ENCODE data around the gene LASP1.
"Not testable (repeated sequence)": the region's sequence is repeated elsewhere in the genome, so short reads cannot be mapped to it uniquely, and the experiment has no call there.

Gene LASP1

DNA sequence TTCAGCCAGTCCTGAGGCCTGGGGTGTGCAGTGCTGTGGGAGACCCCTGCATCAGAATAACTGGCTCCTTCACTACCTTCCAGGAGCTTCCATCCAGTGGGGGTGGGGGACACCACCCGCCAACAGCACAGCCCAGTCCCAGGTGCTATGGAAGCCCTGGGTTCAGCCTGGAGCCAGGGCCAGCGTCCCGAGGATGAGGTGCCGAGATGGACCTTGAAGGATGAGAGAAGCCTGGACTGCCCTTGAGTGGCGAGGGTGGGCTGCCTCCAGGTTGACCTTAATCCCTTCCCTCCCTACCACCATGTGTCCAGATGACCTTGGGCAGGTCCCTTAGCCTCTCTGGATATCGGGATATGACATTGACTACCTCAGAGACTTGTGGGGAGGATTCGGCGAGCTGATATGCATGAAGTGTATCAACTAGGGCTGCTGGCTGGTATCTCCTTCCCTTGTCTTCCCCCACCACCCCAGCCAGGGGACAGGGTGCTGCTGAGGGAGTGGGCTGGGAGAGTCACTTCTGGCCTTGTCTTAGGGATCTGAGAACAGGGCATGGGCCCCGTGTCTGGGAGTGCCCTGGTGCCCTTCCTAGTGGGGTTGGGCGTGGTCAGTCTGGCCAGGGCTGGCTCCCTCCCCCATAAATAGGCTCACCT is 41.3 kb downstream of the LASP1 start:
- DNase-seq, result no peak

DNA sequence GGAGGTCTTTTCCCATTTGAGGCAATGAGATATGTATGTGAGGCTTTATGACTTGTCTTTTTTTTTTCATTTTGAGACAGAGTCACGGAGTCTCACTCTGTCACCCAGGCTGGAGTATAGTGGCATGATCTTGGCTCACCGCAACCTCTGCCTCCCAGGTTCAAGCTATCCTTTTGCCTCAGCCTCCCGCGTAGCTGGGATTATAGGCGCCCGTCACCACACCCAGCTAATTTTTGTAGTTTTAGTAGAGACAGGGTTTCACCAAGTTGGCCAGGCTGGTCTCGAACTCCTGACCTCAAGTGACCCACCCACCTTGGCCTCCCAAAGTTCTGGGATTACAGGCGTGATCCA is 41.8 kb downstream of the LASP1 start:
- not testable (repeated sequence) for DNase-seq

DNA sequence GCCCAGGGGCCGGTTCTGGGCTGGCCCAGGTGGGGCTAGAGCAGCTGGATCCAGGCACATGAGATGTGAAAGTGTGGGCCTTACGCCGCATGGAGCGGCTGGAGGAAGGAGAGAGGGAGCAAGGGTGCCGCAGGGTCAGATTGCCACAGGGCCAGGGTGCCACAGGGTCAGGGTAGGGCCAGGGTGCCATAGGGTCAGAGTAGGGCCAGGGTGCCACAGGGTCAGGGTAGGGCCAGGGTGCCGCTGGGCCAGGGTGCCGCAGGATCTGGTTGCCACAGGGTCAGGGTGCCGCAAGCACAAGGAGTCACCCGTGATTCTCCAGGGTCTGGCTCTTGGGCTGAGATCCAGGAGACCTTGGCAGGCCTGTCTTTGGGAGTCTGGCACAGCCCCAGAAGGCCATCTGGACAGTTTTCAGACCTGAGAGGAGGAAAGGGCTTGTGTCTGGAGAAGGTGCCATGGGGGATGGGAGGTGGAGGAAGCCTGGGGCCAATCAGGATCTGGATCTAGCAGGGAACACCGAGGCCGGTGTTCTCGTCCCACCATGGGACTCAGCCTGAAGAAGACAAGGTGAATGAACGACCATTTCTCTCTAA is 42.5 kb downstream of the LASP1 start:
- no peak for DNase-seq

DNA sequence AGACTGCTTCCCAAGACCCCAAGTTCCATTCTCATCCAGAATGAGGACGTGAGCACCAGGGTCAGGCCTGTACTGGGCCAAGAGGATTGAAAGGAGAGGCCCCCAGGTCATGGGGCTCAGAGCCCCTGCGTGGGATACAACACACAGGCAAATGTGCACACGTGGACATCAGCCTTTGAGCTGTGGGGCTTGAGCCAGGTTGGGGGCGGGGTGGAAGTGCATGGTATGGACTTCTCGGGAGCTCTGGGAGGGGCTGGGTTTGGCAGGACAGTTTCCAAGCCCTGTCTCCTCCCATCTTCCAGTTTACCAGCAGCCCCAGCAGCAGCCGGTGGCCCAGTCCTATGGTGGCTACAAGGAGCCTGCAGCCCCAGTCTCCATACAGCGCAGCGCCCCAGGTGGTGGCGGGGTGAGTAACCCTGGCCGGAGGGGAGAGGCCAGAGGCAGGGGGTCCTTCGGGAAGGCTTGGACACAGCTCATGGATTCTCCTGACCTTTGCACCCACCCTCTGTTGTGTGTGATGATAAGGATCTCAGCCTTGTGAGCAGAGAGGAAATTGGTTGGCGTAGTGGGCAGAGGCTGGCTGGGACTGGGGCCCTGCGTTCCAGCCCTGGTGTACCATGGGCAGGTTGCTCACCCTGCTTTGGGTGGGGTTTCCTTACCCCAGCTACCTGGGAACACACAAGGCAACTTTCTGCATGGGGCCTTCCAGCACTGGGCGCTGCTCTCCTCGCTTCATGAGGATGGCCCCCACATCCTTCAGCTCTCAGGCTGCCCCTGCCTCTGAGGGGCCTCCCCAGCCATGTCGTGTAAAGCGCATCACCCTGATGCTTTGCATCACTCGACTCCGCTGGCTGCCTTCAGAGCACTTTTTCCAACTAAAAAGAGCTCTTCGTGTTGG is 45.1 kb downstream of the LASP1 start:
- no peak for DNase-seq

DNA sequence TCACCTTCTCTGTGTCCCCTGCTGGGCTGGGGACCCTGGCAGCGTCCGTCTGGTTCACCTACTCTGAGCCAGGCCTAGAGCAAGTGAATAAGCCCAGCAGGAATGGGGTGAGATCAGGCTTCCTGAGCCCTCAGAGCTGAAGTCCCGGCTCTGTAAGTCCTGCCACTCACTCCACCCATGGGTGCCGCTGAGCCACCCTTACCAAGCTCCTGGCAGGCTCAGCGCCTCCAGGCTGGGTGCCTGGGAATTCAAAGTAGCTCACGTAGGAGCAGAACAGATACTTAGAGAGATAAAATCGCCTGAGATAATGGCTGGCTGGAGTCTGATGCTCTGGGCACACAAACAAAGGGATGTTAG is 45.8 kb downstream of the LASP1 start:
- no peak for DNase-seq

DNA sequence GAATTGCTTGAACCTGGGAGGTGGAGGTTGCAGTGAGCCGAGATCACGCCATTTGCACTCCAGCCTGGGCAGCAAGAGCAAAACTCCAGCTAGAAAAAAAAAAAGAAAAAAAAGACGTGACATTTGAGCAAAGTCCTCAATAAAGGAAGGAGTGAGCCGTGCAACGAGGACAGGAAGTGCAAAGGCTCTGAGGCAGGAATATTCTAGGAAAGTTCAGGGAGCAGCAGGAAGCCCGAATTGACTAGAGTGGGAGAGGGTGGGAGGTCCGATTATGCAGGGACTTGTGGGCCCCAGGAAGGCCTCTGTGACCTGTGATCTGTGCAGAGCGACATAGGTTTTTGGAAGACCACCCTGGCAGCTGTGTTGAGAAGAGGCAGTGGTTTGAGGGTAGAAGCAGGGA is 46.9 kb downstream of the LASP1 start:
- no peak for DNase-seq

DNA sequence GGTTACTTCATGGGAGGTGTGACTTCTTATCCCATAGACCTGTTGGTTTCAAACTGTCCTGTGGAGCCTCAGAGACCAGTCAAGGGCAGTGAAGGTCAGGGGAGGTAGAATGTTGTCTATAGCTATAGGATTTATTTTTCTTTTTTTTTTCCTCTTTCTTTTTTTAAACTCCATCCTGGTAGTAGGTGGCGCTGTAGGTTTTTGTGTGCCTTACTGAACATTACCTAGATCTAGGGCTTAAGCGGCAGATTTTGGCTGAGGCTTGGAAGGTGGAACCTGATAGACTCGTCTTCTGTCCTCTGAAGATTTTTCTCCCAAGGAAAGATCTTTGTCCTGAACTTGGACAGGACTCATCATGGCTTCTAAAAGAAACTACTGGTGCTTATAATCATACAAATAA is 47.4 kb downstream of the LASP1 start:
- DNase-seq, result no peak

DNA sequence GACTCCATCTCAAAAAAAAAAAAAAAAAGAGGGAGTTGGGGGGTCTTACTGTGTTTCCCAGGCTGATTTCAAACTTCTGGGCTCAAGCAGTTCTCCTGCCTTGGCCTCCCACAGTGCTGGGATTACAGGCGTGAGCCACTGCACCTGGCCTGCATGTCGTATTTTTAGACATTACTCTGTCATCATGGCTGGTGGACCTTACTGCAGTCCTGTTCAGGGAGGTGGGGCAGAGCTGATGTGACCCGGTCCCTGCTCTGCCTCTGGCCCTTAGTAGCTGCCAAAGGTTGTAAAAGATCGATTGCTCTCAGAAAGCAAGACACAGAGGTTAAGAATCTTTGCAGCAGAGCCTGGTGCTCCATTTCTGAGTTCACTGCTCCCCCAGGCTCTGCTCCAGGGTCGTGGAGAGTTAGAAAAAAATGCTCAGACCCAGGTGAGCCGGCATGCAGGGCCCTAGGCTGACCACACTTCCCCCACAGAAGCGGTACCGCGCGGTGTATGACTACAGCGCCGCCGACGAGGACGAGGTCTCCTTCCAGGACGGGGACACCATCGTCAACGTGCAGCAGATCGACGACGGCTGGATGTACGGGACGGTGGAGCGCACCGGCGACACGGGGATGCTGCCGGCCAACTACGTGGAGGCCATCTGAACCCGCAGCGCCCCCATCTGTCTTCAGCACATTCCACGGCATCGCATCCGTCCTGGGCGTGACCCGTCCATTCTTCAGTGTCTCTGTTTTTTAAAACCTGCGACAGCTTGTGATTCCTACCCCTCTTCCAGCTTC is 48.5 kb downstream of the LASP1 start:
- DNase-seq, result no peak

DNA sequence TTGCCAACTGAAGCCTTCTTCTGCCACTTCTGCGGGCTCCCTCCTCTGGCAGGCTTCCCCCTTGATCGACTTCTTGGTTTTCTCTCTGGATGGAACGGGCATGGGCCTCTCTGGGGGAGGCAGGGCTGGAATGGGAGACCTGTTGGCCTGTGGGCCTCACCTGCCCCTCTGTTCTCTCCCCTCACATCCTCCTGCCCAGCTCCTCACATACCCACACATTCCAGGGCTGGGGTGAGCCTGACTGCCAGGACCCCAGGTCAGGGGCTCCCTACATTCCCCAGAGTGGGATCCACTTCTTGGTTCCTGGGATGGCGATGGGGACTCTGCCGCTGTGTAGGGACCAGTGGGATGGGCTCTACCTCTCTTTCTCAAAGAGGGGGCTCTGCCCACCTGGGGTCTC is 49.1 kb downstream of the LASP1 start:
- DNase-seq, result no peak

DNA sequence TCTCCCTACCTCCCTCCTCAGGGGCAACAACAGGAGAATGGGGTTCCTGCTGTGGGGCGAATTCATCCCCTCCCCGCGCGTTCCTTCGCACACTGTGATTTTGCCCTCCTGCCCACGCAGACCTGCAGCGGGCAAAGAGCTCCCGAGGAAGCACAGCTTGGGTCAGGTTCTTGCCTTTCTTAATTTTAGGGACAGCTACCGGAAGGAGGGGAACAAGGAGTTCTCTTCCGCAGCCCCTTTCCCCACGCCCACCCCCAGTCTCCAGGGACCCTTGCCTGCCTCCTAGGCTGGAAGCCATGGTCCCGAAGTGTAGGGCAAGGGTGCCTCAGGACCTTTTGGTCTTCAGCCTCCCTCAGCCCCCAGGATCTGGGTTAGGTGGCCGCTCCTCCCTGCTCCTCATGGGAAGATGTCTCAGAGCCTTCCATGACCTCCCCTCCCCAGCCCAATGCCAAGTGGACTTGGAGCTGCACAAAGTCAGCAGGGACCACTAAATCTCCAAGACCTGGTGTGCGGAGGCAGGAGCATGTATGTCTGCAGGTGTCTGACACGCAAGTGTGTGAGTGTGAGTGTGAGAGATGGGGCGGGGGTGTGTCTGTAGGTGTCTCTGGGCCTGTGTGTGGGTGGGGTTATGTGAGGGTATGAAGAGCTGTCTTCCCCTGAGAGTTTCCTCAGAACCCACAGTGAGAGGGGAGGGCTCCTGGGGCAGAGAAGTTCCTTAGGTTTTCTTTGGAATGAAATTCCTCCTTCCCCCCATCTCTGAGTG is 49.6 kb downstream of the LASP1 start:
- DNase-seq, result no peak

DNA sequence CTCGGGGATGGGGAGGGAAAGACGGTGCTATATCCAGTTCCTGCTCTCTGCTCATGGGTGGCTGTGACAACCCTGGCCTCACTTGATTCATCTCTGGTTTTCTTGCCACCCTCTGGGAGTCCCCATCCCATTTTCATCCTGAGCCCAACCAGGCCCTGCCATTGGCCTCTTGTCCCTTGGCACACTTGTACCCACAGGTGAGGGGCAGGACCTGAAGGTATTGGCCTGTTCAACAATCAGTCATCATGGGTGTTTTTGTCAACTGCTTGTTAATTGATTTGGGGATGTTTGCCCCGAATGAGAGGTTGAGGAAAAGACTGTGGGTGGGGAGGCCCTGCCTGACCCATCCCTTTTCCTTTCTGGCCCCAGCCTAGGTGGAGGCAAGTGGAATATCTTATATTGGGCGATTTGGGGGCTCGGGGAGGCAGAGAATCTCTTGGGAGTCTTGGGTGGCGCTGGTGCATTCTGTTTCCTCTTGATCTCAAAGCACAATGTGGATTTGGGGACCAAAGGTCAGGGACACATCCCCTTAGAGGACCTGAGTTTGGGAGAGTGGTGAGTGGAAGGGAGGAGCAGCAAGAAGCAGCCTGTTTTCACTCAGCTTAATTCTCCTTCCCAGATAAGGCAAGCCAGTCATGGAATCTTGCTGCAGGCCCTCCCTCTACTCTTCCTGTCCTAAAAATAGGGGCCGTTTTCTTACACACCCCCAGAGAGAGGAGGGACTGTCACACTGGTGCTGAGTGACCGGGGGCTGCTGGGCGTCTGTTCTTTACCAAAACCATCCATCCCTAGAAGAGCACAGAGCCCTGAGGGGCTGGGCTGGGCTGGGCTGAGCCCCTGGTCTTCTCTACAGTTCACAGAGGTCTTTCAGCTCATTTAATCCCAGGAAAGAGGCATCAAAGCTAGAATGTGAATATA is 50.8 kb downstream of the LASP1 start:
- no peak for DNase-seq

DNA sequence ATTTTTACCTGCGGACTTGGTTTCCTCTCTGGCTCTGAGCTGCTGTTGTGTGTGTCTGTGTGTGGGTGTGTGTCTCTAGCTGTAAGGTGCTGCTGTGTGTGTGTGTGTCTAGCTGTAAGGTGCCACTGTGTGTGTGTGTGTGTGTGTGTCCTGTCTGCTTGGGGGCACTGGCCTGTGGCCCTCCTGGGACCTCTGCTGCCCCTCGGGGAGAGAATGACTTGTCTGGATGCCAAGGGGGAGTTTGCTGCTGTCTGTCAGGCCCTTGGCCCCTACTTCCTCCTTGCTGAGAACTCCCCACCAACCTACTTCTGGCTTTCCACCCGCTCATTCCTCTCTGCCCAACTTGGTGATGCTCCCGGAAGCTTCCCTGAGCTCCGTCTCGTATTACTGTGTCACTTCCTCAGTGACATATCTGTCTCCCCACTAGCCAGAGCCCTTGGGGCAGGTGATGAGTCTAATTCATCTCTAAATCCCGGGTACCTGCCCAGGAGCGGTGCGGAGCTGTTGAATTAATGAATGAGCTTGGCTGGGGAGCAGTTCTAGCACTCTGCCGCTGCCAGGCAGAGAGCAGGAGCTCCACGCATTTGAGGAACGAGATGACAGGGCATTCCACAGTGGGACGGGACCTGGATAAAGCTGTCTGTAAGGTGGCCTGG is 52.0 kb downstream of the LASP1 start:
- no peak for DNase-seq

DNA sequence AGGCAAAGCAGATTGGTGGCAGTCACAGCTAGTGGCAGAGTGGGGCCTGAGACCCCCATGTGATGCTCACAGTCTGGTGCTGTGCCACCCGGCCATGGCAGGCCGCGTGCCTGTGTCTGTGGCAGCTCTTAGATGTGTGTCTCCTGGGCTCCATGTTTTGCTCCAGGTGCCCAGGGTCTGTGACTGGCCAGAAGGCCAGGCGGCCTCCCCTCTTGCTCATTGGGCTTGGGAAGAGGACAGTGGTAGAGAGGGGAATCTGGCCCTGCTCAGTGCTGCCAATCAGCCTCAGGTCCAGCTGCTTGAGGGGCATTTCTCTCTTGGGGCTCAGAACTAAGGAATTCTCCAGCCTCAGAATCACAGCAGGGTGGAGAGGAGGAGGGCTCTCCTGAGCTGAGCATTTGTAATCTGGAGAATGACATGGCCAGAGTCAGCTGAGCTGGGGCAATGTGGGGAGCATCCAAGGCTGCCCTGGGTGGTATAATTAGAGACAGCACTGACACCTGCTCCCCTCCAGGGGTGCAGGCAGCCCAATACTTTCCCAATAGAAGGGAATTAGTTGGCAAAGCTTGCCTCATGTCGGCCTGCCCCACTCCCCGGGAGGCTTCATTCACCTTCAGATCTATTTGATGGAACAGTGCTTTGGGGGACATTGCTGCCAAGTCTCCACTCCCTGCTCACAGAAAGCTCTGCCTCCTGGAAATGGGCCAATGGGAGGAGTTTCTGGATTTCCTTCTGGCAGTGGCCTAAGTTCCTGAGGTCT is 52.9 kb downstream of the LASP1 start:
- no peak for DNase-seq

DNA sequence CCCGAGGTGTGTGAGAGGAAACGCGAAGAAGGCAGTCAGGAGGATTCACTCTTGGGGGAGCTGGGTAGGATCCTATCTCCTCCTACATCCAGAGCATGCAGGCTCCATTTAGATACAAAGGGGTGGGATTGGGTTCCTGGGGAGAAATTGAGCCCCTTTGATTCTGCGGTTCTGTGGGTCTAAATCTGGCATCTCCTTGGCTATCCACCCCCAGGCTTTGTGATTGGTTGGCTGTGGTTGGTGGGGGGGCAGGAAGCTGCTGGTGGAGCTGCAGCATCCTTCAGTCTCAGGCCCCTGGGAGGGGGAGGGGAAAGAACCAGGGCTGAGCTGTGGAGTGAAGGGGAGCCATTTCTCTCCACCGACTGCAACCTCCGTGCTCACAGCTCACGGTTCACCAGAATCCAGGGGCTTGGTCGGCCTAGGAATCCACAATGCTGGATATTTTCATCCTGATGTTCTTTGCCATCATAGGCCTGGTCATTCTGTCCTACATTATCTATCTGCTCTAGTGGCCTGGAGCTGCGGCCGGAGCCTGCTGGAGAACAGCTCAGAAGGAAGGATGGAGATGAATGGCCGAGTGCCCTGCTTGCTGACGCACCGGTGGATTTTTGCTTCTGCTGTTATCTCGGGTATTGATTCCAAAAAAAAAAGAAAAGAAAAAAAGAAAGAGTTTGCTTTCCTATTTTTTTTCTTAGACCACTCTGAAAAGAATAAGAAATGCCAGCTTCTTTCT is 55.6 kb downstream of the LASP1 start, which contains the start of gene LASP1NB:
Gene LASP1NB (plus strand): TSS at position 352 of the 733 bp plus-strand sequence.
- DNase-seq, result peak; percentile 74

DNA sequence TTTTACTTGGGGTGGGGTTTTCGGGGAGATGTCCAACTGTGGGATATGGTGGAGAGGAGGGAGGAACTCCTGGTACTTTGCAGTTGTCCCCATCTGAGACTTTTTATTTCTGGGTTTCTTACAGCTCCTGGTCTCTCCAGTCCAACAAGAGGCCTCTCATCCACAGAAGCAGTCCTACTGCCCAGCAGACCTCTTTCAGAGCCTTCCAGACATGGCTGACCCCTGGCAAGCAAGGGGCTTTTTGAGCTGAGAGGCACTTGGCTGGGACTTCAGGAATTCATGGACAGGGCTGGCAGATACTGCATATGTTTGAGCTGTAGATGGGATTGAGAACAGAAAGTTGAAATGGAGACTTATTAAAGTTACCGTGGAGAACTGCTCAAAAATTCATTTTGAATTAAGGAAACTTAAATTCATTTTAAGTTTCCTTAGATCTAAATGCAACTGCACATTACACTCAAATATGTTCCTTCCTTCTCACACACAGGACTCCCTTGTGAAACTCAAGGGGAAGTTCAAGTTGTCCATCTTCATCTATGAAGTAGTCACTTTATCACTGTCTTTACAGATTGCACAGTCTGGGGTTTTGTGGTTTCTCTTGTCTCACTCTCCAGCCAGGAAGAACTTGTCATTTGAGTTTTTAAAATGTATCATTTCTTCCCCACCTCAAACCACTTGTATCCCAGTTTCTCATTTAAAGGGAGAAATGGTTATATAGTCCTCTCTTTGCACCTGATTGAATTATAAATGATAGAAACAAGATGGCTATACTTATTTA is 56.6 kb downstream of the LASP1 start:
- DNase-seq, result no peak

DNA sequence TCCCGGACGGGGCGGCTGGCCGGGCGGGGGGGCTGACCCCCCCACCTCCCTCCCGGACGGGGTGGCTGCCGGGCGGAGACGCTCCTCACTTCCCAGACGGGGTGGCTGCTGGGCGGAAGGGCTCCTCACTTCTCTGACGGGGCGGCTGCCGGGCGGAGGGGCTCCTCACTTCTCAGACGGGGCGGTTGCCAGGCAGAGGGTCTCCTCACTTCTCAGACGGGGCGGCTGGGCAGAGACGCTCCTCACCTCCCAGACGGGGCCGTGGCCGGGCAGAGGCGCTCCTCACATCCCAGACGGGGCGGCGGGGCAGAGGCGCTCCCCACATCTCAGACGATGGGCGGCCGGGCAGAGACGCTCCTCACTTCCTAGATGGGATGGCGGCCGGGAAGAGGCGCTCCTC is 60.9 kb downstream of the LASP1 start:
- not testable (repeated sequence) for DNase-seq

DNA sequence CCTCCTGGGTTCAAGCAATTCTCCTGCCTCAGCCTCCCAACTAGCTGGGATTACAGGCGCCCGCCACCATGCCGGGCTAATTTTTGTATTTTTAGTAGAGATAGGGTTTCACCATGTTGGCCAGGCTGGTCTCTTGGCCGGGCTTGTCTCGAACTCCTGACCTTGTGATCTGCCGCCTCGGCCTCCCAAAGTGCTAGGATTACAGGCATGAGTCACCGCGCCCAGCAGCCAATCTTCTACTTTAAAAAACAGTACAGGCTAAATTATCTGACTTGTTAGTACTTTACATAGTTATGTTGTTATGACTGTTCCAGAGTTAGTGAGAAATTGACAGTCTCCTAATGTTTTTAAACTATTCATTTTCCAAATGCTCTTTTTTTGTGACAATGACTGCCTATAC is 64.1 kb downstream of the LASP1 start:
- DNase-seq, result not testable (repeated sequence)

DNA sequence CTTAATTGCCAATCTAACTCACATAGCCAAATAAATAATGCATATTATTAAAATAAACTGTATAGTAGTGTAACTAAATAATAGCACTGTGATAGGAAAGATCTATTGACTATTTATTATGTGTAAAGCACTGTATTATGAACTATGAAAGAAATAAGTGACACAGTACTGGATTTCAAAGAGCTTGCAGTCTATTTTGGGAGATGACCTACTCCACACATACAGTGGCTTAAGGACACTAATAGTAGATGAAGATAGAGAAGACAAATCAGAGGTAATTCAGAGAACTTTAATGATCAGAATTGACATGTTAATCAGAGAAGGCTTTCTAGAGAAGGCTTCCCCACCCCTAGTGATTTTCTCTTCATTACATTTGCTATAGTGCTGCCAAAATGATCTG is 70.1 kb downstream of the LASP1 start:
- DNase-seq, result no peak
